Neuronal stem cell (in vitro differentiated cells): ENCODE measurements around the gene S1PR3.

ENCODE experiments used
- DNase-seq: peaks from one replicate; pipeline ENCODE4 v3.0.0-alpha.2; 2013; ENCODE audit warnings: low spot score
- H2AFZ ChIP-seq: one replicate; pipeline ENCODE4 v1.6.1; 2013; ENCODE audit warnings: mild to moderate bottlenecking, low read length, inconsistent platforms
- H2AK5ac ChIP-seq: 2 replicates; pipeline ENCODE4 v1.6.1; 2013; ENCODE audit warnings: low read depth, mild to moderate bottlenecking, inconsistent platforms, low read length, moderate library complexity, mixed read lengths
- H2BK120ac ChIP-seq: 2 replicates; pipeline ENCODE4 v1.6.1; 2013; ENCODE audit warnings: low read depth, mild to moderate bottlenecking, inconsistent platforms, low read length, moderate library complexity, mixed read lengths
- H2BK12ac ChIP-seq: one replicate; pipeline ENCODE4 v1.6.1; 2013; ENCODE audit warnings: low read length, inconsistent platforms
- H2BK15ac ChIP-seq: 2 replicates; pipeline ENCODE4 v1.6.1; 2013; ENCODE audit warnings: mild to moderate bottlenecking, low read length, inconsistent platforms, mixed read lengths
- H2BK5ac ChIP-seq: one replicate; pipeline ENCODE4 v1.6.1; 2013; ENCODE audit warnings: inconsistent platforms, mild to moderate bottlenecking, low read length, moderate library complexity
- H3K14ac ChIP-seq: one replicate; pipeline ENCODE4 v1.6.1; 2013; ENCODE audit warnings: low read length, inconsistent platforms
- H3K18ac ChIP-seq: 2 replicates; pipeline ENCODE4 v1.6.1; 2013; ENCODE audit warnings: low read length, inconsistent platforms
- H3K23ac ChIP-seq: 2 replicates; pipeline ENCODE4 v1.6.1; 2013; ENCODE audit warnings: low read depth, mild to moderate bottlenecking, mixed read lengths, low read length, inconsistent platforms; ENCODE audit not compliant: poor library complexity
- H3K27ac ChIP-seq: replicated peaks from 3 replicates; pipeline ENCODE4 v1.5.1; 2013; ENCODE audit warnings: low read length, inconsistent platforms
- H3K27me3 ChIP-seq, 3 experiments: 2 replicates each; pipeline ENCODE4 v1.6.1; 2013; ENCODE audit warnings: low read length in 3 of 3, mild to moderate bottlenecking in 2 of 3, inconsistent platforms in 1 of 3, low read depth in 1 of 3, mixed read lengths in 1 of 3, moderate library complexity in 1 of 3; ENCODE audit not compliant: control insufficient read depth in 3 of 3, insufficient read depth in 3 of 3
- H3K36me3 ChIP-seq, 2 donors: replicated peaks in 1 of 2; 2 replicates each; pipeline ENCODE4 v1.6.1; 2013; ENCODE audit warnings: low read length in 2 of 2; ENCODE audit not compliant: control insufficient read depth in 2 of 2, insufficient read depth in 2 of 2
- H3K4ac ChIP-seq: 2 replicates; pipeline ENCODE4 v1.6.1; 2013; ENCODE audit warnings: inconsistent platforms, mild to moderate bottlenecking, low read length, moderate library complexity
- H3K4me1 ChIP-seq, 2 donors: 1 replicate in 1 of 2; 2 replicates in 1 of 2; pipeline ENCODE4 v1.6.1; 2013; ENCODE audit warnings: low read length in 2 of 2, low read depth in 1 of 2; ENCODE audit not compliant: control insufficient read depth in 2 of 2, insufficient read depth in 1 of 2
- H3K4me2 ChIP-seq: one replicate; pipeline ENCODE4 v1.6.1; 2013; ENCODE audit warnings: mild to moderate bottlenecking, low read length, inconsistent platforms; ENCODE audit not compliant: insufficient read depth, poor library complexity, severe bottlenecking
- H3K4me3 ChIP-seq, 2 donors: 2 replicates each; pipeline ENCODE4 v1.5.1; 2013; ENCODE audit warnings: low read length in 2 of 2, mild to moderate bottlenecking in 2 of 2, inconsistent platforms in 1 of 2, moderate library complexity in 1 of 2
- H3K79me1 ChIP-seq: one replicate; pipeline ENCODE4 v1.6.1; 2013; ENCODE audit warnings: low read depth, mild to moderate bottlenecking, inconsistent platforms, low read length, moderate library complexity
- H3K9ac ChIP-seq: one replicate; pipeline ENCODE4 v1.6.1; 2013; ENCODE audit warnings: mild to moderate bottlenecking, low read depth, low read length, inconsistent platforms; ENCODE audit not compliant: poor library complexity
- H3K9me3 ChIP-seq, 2 donors: replicated peaks in 1 of 2; 2 replicates each; pipeline versions ENCODE3 to v1.6.1; 2013; ENCODE audit warnings: low read length in 2 of 2, mild to moderate bottlenecking in 2 of 2, inconsistent platforms in 1 of 2, low read depth in 1 of 2, mixed read lengths in 1 of 2, moderate library complexity in 1 of 2; ENCODE audit not compliant: control insufficient read depth in 2 of 2, insufficient read depth in 1 of 2
- H4K8ac ChIP-seq: one replicate; pipeline ENCODE4 v1.6.1; 2013; ENCODE audit warnings: low read depth, mild to moderate bottlenecking, inconsistent platforms, low read length, moderate library complexity
- H4K91ac ChIP-seq: one replicate; pipeline ENCODE4 v1.6.1; 2013; ENCODE audit warnings: low read length, low read depth, mild to moderate bottlenecking, inconsistent platforms; ENCODE audit not compliant: poor library complexity
- WGBS, 2 donors: extraction: QIAGEN DNeasy Blood & Tissue Kit; methylation state at CpG; one replicate each; pipeline ENCODE4 v1.1.7; 2013; ENCODE audit warnings: missing lambda C conversion rate in 2 of 2, mixed read lengths in 1 of 2; ENCODE audit not compliant: insufficient read length in 2 of 2, insufficient replicate concordance in 1 of 2; ENCODE audit errors: extremely low coverage in 2 of 2; 5-methylcytosine and 5-hydroxymethylcytosine counted together

Gene S1PR3

DNA sequence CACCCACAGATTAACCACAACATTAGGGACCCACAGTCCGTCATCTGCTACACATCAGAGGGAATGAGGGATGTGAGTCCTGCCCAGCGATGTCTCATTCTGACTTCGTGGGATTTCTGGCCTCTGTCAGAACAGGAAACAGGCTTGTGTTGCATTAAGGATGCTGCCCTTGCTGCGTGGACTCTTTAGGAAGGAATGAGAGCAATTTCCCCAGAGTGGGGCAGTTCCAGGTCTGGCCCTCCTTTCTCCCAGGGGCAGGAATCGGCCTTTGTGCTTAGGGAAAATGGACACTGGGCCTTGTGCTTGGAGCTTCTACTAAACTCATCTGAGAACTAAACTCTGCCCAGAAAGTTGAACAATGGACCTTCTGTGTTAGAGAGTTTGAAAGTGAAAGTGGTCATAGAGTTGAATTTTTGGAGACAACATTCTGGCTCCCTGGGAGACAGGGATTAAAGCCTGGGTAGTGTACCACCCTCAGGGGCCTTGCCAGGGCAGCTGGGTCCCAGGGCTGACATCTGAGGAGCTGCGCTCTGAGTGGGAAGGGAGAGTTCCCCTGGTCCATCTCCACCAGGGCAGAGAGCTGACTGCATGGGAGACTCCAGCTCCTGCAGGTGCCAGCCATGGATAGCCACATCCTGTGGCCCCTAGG, 37.8 kb upstream of the S1PR3 start:
- H3K4me1 ChIP-seq: peaks cover 23 to 25% of the 10 kb centered on the region in 2 donors
- peak overlapping the region; percentile 73 for H2AFZ ChIP-seq
- no peak overlapping the region for H2BK120ac ChIP-seq
- H3K79me1 ChIP-seq: no peaks in the 10 kb centered on the region
- H3K4me2 ChIP-seq: no peak overlapping the region
- no peak overlapping the region for H2AK5ac ChIP-seq
- no peak overlapping the region for H3K23ac ChIP-seq
- H4K91ac ChIP-seq: no peak overlapping the region
- no peak overlapping the region for H2BK15ac ChIP-seq
- no CpG with 5 or more reads among the region's 6 CpGs for WGBS, 2 donors
- H2BK12ac ChIP-seq: no peak overlapping the region
- H3K14ac ChIP-seq: no peak overlapping the region
- peaks cover 4 to 9% of the 10 kb centered on the region in 2 donors for H3K9me3 ChIP-seq
- H2BK5ac ChIP-seq: no peak overlapping the region
- H3K27me3 ChIP-seq: no peaks in the 10 kb centered on the region
- no peak overlapping the region for H3K27ac ChIP-seq
- H4K8ac ChIP-seq: no peak overlapping the region
- no peak overlapping the region for H3K4ac ChIP-seq
- no peak overlapping the region for H3K4me3 ChIP-seq
- no peak overlapping the region for H3K9ac ChIP-seq
- no peaks in the 10 kb centered on the region for H3K36me3 ChIP-seq
- H3K18ac ChIP-seq: no peak overlapping the region
- DNase-seq: no peak

DNA sequence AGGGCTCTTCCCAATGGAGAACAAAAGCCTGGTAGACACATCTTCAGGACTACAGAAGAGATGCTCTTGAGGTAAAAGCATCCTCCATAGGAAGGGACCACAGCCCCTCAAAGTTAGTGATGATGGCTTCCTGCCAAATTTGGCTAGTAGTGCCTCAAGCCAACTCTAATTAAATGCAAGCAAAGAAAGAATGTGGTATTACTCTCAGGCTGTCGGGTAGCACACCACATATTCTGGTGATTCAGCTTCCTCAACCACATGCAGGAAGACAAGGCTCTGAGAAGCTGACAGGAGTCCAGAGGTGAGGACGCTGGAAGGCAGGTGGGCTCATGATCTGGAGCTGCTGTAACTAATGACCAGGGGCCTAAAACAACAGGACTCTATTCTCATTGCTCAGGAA, 37.2 kb upstream of the S1PR3 start:
- H3K27ac ChIP-seq: no peak overlapping the region
- H3K14ac ChIP-seq: no peak overlapping the region
- H3K9me3 ChIP-seq: peaks cover 4 to 9% of the 10 kb centered on the region in 2 donors
- no peak overlapping the region for H2BK5ac ChIP-seq
- no peaks in the 10 kb centered on the region for H3K27me3 ChIP-seq
- H3K4me2 ChIP-seq: no peak overlapping the region
- H2AFZ ChIP-seq: no peak overlapping the region
- no peak overlapping the region for H3K23ac ChIP-seq
- whole genome bisulfite sequencing, 2 donors: no CpG with 5 or more reads among the region's 2 CpGs
- no peak overlapping the region for H3K18ac ChIP-seq
- peaks cover 23% of the 10 kb centered on the region in 2 donors for H3K4me1 ChIP-seq
- no peak overlapping the region for H4K8ac ChIP-seq
- H3K36me3 ChIP-seq: no peaks in the 10 kb centered on the region
- H3K9ac ChIP-seq: no peak overlapping the region
- H3K79me1 ChIP-seq: no peaks in the 10 kb centered on the region
- H2BK120ac ChIP-seq: no peak overlapping the region
- H3K4ac ChIP-seq: no peak overlapping the region
- H2AK5ac ChIP-seq: no peak overlapping the region
- H2BK15ac ChIP-seq: no peak overlapping the region
- no peak overlapping the region for H4K91ac ChIP-seq
- no peak for DNase-seq
- no peak overlapping the region for H2BK12ac ChIP-seq
- H3K4me3 ChIP-seq: no peak overlapping the region

DNA sequence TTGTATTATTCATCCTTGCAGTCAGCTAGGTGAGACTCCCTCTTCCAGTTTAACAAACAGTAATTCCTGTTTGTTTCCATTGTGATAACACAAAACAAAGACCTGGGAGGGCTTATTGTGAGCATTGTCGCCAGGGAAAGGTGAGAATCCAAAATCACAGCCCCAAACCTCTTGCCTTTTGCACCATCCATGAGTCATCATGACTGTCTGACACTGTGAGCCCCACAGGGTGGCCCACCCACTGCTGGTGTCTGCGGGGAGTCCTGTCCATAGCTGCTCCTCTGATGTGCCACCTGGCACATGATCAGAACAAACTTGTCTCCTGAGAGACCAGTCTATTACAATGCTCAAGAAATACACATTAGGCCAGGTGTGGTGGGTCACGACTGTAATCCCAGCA, 33.7 kb upstream of the S1PR3 start:
- Histone ChIP-seq H2BK15ac (no peak overlapping the region), H3K4me1 (peaks cover 2 to 8% of the 10 kb centered on the region in 2 donors), H3K4me3 (no peak overlapping the region), H3K36me3 (no peaks in the 10 kb centered on the region), H2AFZ (no peak overlapping the region), H2BK12ac (no peak overlapping the region), H3K14ac (no peak overlapping the region), H3K9ac (no peak overlapping the region), H3K4ac (no peak overlapping the region), H3K27me3 (no peaks in the 10 kb centered on the region), H3K23ac (no peak overlapping the region), H4K8ac (no peak overlapping the region), H3K9me3 (peaks cover 4 to 14% of the 10 kb centered on the region in 2 donors), H3K27ac (no peak overlapping the region), H2BK5ac (no peak overlapping the region), H2AK5ac (no peak overlapping the region), H2BK120ac (no peak overlapping the region), H3K18ac (no peak overlapping the region), H3K79me1 (peaks cover 3% of the 10 kb centered on the region), H3K4me2 (no peak overlapping the region), H4K91ac (no peak overlapping the region)
- no CpG with 5 or more reads among the region's 3 CpGs for WGBS, 2 donors
- no peak for DNase-seq

- no peak overlapping the region for H4K91ac ChIP-seq
- H3K4me2 ChIP-seq: no peak overlapping the region
- no peak overlapping the region for H2BK12ac ChIP-seq
- H3K18ac ChIP-seq: peak overlapping the region; percentile 6
- no peak overlapping the region for H2BK5ac ChIP-seq
- H3K27ac ChIP-seq: no peak overlapping the region
- H3K9ac ChIP-seq: no peak overlapping the region
- H3K9me3 ChIP-seq: peaks cover 2 to 5% of the 10 kb centered on the region in 2 donors
- no peaks in the 10 kb centered on the region for H3K36me3 ChIP-seq
- H3K14ac ChIP-seq: no peak overlapping the region
- no peak overlapping the region for H3K4me3 ChIP-seq
- H2BK15ac ChIP-seq: no peak overlapping the region
- H3K27me3 ChIP-seq: no peaks in the 10 kb centered on the region
- H3K23ac ChIP-seq: no peak overlapping the region
- H2BK120ac ChIP-seq: no peak overlapping the region
- no peak overlapping the region for H2AK5ac ChIP-seq
- H3K79me1 ChIP-seq: peaks cover 3% of the 10 kb centered on the region
- peaks cover 0 to 8% of the 10 kb centered on the region in 2 donors for H3K4me1 ChIP-seq
- no CpG with 5 or more reads among the region's 5 CpGs for WGBS, 2 donors
- H2AFZ ChIP-seq: no peak overlapping the region
- no peak overlapping the region for H3K4ac ChIP-seq
- no peak for DNase-seq
- no peak overlapping the region for H4K8ac ChIP-seq
These were observed 31.4 kb upstream of the S1PR3 start for GRCh38 chr9:88959727-88960469.
